CD14-positive monocyte (primary cell): Measurements from ENCODE around the gene LRPAP1. TPM values are rescaled to one million over a fixed set of nuclear protein-coding genes. Genes with fewer than 3 reads are reported as not detected.

Source experiments
- DNase-seq, 3 donors: peaks; one replicate each; pipeline ENCODE4 v3.0.0-alpha.2; 2011 to 2022
- H2AFZ ChIP-seq: 2 replicates; pipeline ENCODE4 v1.6.0; 2012; ENCODE audit warnings: mild to moderate bottlenecking, low read depth, low read length, inconsistent platforms; ENCODE audit not compliant: insufficient read depth, poor library complexity, severe bottlenecking
- H3K27ac ChIP-seq, 2 donors: 1 replicate in 1 of 2; 2 replicates in 1 of 2; pipeline ENCODE4 v1.5.1; 2012 to 2013; ENCODE audit warnings: low read length in 2 of 2, control low read depth in 1 of 2, inconsistent platforms in 1 of 2, low read depth in 1 of 2, mild to moderate bottlenecking in 1 of 2
- H3K27me3 ChIP-seq, 2 donors: one replicate each; pipeline versions ENCODE4 v1.6.0 to v1.6.1; 2011 to 2013; ENCODE audit warnings: low read length in 2 of 2; ENCODE audit not compliant: control insufficient read depth in 2 of 2, insufficient read depth in 2 of 2
- H3K36me3 ChIP-seq, 2 donors: replicated peaks in 1 of 2; 1 replicate in 1 of 2; 2 replicates in 1 of 2; pipeline versions ENCODE4 v1.5.1 to v1.6.1; 2012 to 2013; ENCODE audit warnings: low read length in 2 of 2, control low read depth in 1 of 2, inconsistent platforms in 1 of 2, mild to moderate bottlenecking in 1 of 2; ENCODE audit not compliant: insufficient read depth in 2 of 2, control insufficient read depth in 1 of 2
- H3K4me1 ChIP-seq, 2 donors: 1 replicate in 1 of 2; 2 replicates in 1 of 2; pipeline versions ENCODE4 v1.5.1 to v1.6.1; 2012 to 2013; ENCODE audit warnings: low read length in 2 of 2, control low read depth in 1 of 2, inconsistent platforms in 1 of 2, mild to moderate bottlenecking in 1 of 2, moderate library complexity in 1 of 2; ENCODE audit not compliant: insufficient read depth in 2 of 2, control insufficient read depth in 1 of 2
- H3K4me2 ChIP-seq: replicated peaks from 2 replicates; pipeline ENCODE3; 2012; ENCODE audit warnings: low read length, moderate library complexity, mild to moderate bottlenecking; ENCODE audit not compliant: poor library complexity, severe bottlenecking; ENCODE audit errors: extremely low read depth
- H3K4me3 ChIP-seq, 3 experiments: fragments of 200-600 bp in 1 of 3; sonication (generic) in 1 of 3; replicated peaks in 1 of 3; 1 replicate in 2 of 3; 2 replicates in 1 of 3; pipeline ENCODE4 v1.5.1; 2011 to 2013; ENCODE audit warnings: low read length in 3 of 3, mild to moderate bottlenecking in 3 of 3, control low read depth in 2 of 3, low read depth in 2 of 3, inconsistent platforms in 1 of 3, moderate library complexity in 1 of 3
- H3K79me2 ChIP-seq: 2 replicates; pipeline ENCODE4 v1.6.0; 2012; ENCODE audit warnings: mild to moderate bottlenecking, control low read depth, inconsistent platforms, low read length, moderate library complexity; ENCODE audit not compliant: insufficient read depth
- H3K9ac ChIP-seq: 2 replicates; pipeline ENCODE4 v1.6.0; 2017; ENCODE audit warnings: low read length, mild to moderate bottlenecking; ENCODE audit not compliant: insufficient read depth, poor library complexity, severe bottlenecking
- H3K9me3 ChIP-seq, 2 donors: replicated peaks in 1 of 2; 1 replicate in 1 of 2; 2 replicates in 1 of 2; pipeline versions ENCODE4 v1.5.1 to v1.6.1; 2012 to 2013; ENCODE audit warnings: low read length in 2 of 2, control low read depth in 1 of 2; ENCODE audit not compliant: control insufficient read depth in 1 of 2, insufficient read depth in 1 of 2
- H4K20me1 ChIP-seq: 2 replicates; pipeline ENCODE4 v1.6.0; 2012; ENCODE audit warnings: mild to moderate bottlenecking, low read length, control low read depth, moderate library complexity; ENCODE audit not compliant: insufficient read depth
- H3K27ac Mint-ChIP-seq, 7 donors: one replicate each; pipeline ENCODE4 v1.8.0; 2020; ENCODE audit warnings: mild to moderate bottlenecking in 7 of 7, mixed read lengths in 7 of 7, moderate library complexity in 6 of 7, inconsistent platforms in 2 of 7
- H3K27me3 Mint-ChIP-seq, 3 donors: one replicate each; pipeline ENCODE4 v1.8.0; 2021 to 2022; ENCODE audit warnings: low read depth in 3 of 3, mild to moderate bottlenecking in 3 of 3, mixed read lengths in 3 of 3, moderate library complexity in 3 of 3, inconsistent platforms in 1 of 3
- H3K36me3 Mint-ChIP-seq, 2 donors: one replicate each; pipeline ENCODE4 v1.8.0; 2020; ENCODE audit warnings: mixed read lengths in 2 of 2, inconsistent platforms in 1 of 2, mild to moderate bottlenecking in 1 of 2
- H3K4me1 Mint-ChIP-seq: one replicate; pipeline ENCODE4 v1.8.0; 2020; ENCODE audit warnings: mild to moderate bottlenecking, mixed read lengths
- H3K4me3 Mint-ChIP-seq, 2 donors: one replicate each; pipeline ENCODE4 v1.8.0; 2020; ENCODE audit warnings: mild to moderate bottlenecking in 2 of 2, mixed read lengths in 2 of 2, moderate library complexity in 1 of 2
- H3K9me3 Mint-ChIP-seq, 7 donors: one replicate each; pipeline ENCODE4 v1.8.0; 2020 to 2022; ENCODE audit warnings: mixed read lengths in 7 of 7, mild to moderate bottlenecking in 6 of 7, moderate library complexity in 6 of 7, inconsistent platforms in 2 of 7
- CTCF ChIP-seq: fragments of 200-600 bp; IDR thresholded peaks from one replicate; pipeline ENCODE4 v1.8.0; 2022; ENCODE audit warnings: antibody characterized with exemption, mild to moderate bottlenecking
- WGBS: methylation state at CpG from one replicate; pipeline ENCODE4 v1.1.5; 2013; ENCODE audit warnings: missing lambda C conversion rate; ENCODE audit not compliant: insufficient coverage; 5-methylcytosine and 5-hydroxymethylcytosine counted together
- intact Hi-C, 2 donors: fragments of 100-400 bp; cut with micrococcal nuclease; formaldehyde crosslinking; loops; one replicate each; pipeline versions ENCODE4 v1.15.0 to v1.15.1; 2023
- polyA plus RNA-seq, 3 donors: library from polyadenylated mRNA; depleted of rRNA in 1 of 3; unstranded in 2 of 3; stranded (reverse) in 1 of 3; fragments of 300-500 nt in 2 of 3; fragments of >200 nt in 1 of 3; fragmentation: Illumina TruSeq in 2 of 3; gene quantifications; 1 replicate in 2 of 3; 2 replicates in 1 of 3; pipeline ENCODE4 v1.2.3, GENCODE V29; 2012 to 2021

LRPAP1 gene
- polyA plus RNA-seq, 3 donors = 169 to 204 (median 180) TPM

- 61% methylated on average over 37 of the region's 45 CpGs for WGBS
- intact Hi-C loops = no loop called here
- Histone ChIP-seq H3K27me3 (peaks cover 0 to 46% of the 10 kb centered on the region in 2 donors), H2AFZ (no peak overlapping the region), H3K4me2 (no peak overlapping the region), H3K79me2 (no peaks in the 10 kb centered on the region), H3K27ac (no peak overlapping the region), H4K20me1 (no peaks in the 10 kb centered on the region), H3K36me3 (no peaks in the 10 kb centered on the region), H3K4me1 (peaks cover 6 to 10% of the 10 kb centered on the region in 2 donors), H3K4me3 (no peak overlapping the region), H3K9ac (no peak overlapping the region), H3K9me3 (no peaks in the 10 kb centered on the region)
- no peak for DNase-seq
- no peaks in the 10 kb centered on the region for H3K36me3 Mint-ChIP-seq
- no peak overlapping the region for H3K27ac Mint-ChIP-seq
- H3K9me3 Mint-ChIP-seq = peaks cover 0 to 2% (median 0%) of the 10 kb centered on the region in 7 donors
- H3K4me1 Mint-ChIP-seq = peaks cover 3% of the 10 kb centered on the region
- H3K27me3 Mint-ChIP-seq = peaks cover 50 to 79% (median 50%) of the 10 kb centered on the region in 3 donors
- TF ChIP-seq CTCF = no peak
- peak overlapping the region in 1 of 2 donors; percentile 64 for H3K4me3 Mint-ChIP-seq
Measured at GRCh38 chr4:3484057-3484973, 47.9 kb downstream of the LRPAP1 start.

- Histone ChIP-seq H3K79me2 (no peaks in the 10 kb centered on the region), H3K4me2 (no peak overlapping the region), H3K27ac (no peak overlapping the region), H3K36me3 (no peaks in the 10 kb centered on the region), H3K9ac (no peak overlapping the region), H3K27me3 (peaks cover 0 to 46% of the 10 kb centered on the region in 2 donors), H3K9me3 (no peaks in the 10 kb centered on the region), H2AFZ (no peak overlapping the region), H3K4me1 (peaks cover 6 to 10% of the 10 kb centered on the region in 2 donors), H4K20me1 (no peaks in the 10 kb centered on the region), H3K4me3 (no peak overlapping the region)
- peaks cover 0 to 2% (median 0%) of the 10 kb centered on the region in 7 donors for H3K9me3 Mint-ChIP-seq
- no peak overlapping the region for H3K4me3 Mint-ChIP-seq
- intact Hi-C loops = no loop called here
- WGBS = 48% methylated on average over 22 of the region's 23 CpGs
- no peaks in the 10 kb centered on the region for H3K36me3 Mint-ChIP-seq
- no peak for TF ChIP-seq CTCF
- no peak overlapping the region for H3K27ac Mint-ChIP-seq
- peaks cover 45 to 70% (median 45%) of the 10 kb centered on the region in 3 donors for H3K27me3 Mint-ChIP-seq
- peaks cover 3% of the 10 kb centered on the region for H3K4me1 Mint-ChIP-seq
- no peak for DNase-seq
Measured at GRCh38 chr4:3483471-3483921, 48.7 kb downstream of the LRPAP1 start.
